ENCODE data around the gene CCDC148. TPM values are rescaled to one million over a fixed set of nuclear protein-coding genes. Genes with fewer than 3 reads are reported as not detected.

Gene CCDC148
- total RNA-seq, 3 donors from 2014 or later (not counting 1 experiment from before 2014, with no cell fraction given): not detected

GRCh38 chr2:158251356-158251755 is 205.2 kb downstream of the CCDC148 start:
- ATAC-seq (no peak), DNase-seq (no peak)
- no peaks in the 10 kb centered on the region for H3K27me3 ChIP-seq (ENCODE audit: control insufficient read depth, insufficient read depth, low read length)
- Mint-ChIP-seq H3K4me1 (no peaks in the 10 kb centered on the region), H3K9me3 (peaks cover 6 to 8% of the 10 kb centered on the region in 2 donors), H3K4me3 (no peak overlapping the region), H3K36me3 (no peaks in the 10 kb centered on the region), H3K27ac (no peak overlapping the region), H3K27me3 (ENCODE audit: low read depth in 2 of 2) (no peaks in the 10 kb centered on the region)
- no peaks in the 10 kb centered on the region for H3K36me3 ChIP-seq (ENCODE audit: control insufficient read depth, insufficient read depth, low read length)
- H3K9me3 ChIP-seq (ENCODE audit: control insufficient read depth, insufficient read depth, low read length): no peaks in the 10 kb centered on the region
- no peak for TF ChIP-seq CTCF (IDR thresholded peaks at IDR 0.05)
- WGBS (ENCODE audit: insufficient coverage): 75% methylated on average over 1 of the region's 3 CpGs
- intact Hi-C loops (cut with micrococcal nuclease): no loop called here
- H3K4me3 ChIP-seq (ENCODE audit: low read length): no peak overlapping the region
- H3K27ac ChIP-seq (ENCODE audit: low read length): no peak overlapping the region
- H3K4me1 ChIP-seq (ENCODE audit: control insufficient read depth, insufficient read depth, low read length): no peaks in the 10 kb centered on the region

- Histone ChIP-seq H3K4me3 (ENCODE audit: low read length) (no peak overlapping the region), H3K4me1 (ENCODE audit: control insufficient read depth, insufficient read depth, low read length) (no peaks in the 10 kb centered on the region), H3K36me3 (ENCODE audit: control insufficient read depth, insufficient read depth, low read length) (no peaks in the 10 kb centered on the region), H3K9me3 (ENCODE audit: control insufficient read depth, insufficient read depth, low read length) (no peaks in the 10 kb centered on the region), H3K27ac (ENCODE audit: low read length) (no peak overlapping the region), H3K27me3 (ENCODE audit: control insufficient read depth, insufficient read depth, low read length) (no peaks in the 10 kb centered on the region)
- 99% methylated on average over 4 of the region's 4 CpGs for WGBS (ENCODE audit: insufficient coverage)
- Mint-ChIP-seq H3K4me1 (no peaks in the 10 kb centered on the region), H3K9me3 (no peaks in the 10 kb centered on the region), H3K4me3 (no peak overlapping the region), H3K27ac (no peak overlapping the region), H3K27me3 (ENCODE audit: low read depth in 2 of 2) (no peaks in the 10 kb centered on the region), H3K36me3 (no peaks in the 10 kb centered on the region)
- ATAC-seq (no peak), DNase-seq (no peak)
- no peak for TF ChIP-seq CTCF (IDR thresholded peaks at IDR 0.05)
- intact Hi-C loops (cut with micrococcal nuclease): no loop called here
These were observed 213.2 kb downstream of the CCDC148 start for GRCh38 chr2:158243392-158243791.

GRCh38 chr2:158242280-158242679 is 214.3 kb downstream of the CCDC148 start:
- no peak for TF ChIP-seq CTCF (IDR thresholded peaks at IDR 0.05)
- DNase-seq (no peak), ATAC-seq (no peak)
- Histone ChIP-seq H3K27me3 (ENCODE audit: control insufficient read depth, insufficient read depth, low read length) (no peaks in the 10 kb centered on the region), H3K4me3 (ENCODE audit: low read length) (no peak overlapping the region), H3K27ac (ENCODE audit: low read length) (no peak overlapping the region), H3K36me3 (ENCODE audit: control insufficient read depth, insufficient read depth, low read length) (no peaks in the 10 kb centered on the region), H3K4me1 (ENCODE audit: control insufficient read depth, insufficient read depth, low read length) (no peaks in the 10 kb centered on the region), H3K9me3 (ENCODE audit: control insufficient read depth, insufficient read depth, low read length) (no peaks in the 10 kb centered on the region)
- no peak overlapping the region for H3K27ac Mint-ChIP-seq
- H3K27me3 Mint-ChIP-seq (ENCODE audit: low read depth in 2 of 2): no peaks in the 10 kb centered on the region
- WGBS (ENCODE audit: insufficient coverage): 79% methylated on average over 2 of the region's 2 CpGs
- no peaks in the 10 kb centered on the region for H3K9me3 Mint-ChIP-seq
- H3K36me3 Mint-ChIP-seq: no peaks in the 10 kb centered on the region
- intact Hi-C loops (cut with micrococcal nuclease): no loop called here
- no peaks in the 10 kb centered on the region for H3K4me1 Mint-ChIP-seq
- no peak overlapping the region for H3K4me3 Mint-ChIP-seq

GRCh38 chr2:158240975-158241374 is 215.6 kb downstream of the CCDC148 start:
- no peak overlapping the region for H3K4me3 ChIP-seq (ENCODE audit: low read length)
- Mint-ChIP-seq H3K4me1 (no peaks in the 10 kb centered on the region), H3K27ac (no peak overlapping the region), H3K36me3 (no peaks in the 10 kb centered on the region), H3K4me3 (no peak overlapping the region), H3K9me3 (no peaks in the 10 kb centered on the region), H3K27me3 (ENCODE audit: low read depth in 2 of 2) (no peaks in the 10 kb centered on the region)
- WGBS (ENCODE audit: insufficient coverage): 89% methylated on average over 1 of the region's 2 CpGs
- no peaks in the 10 kb centered on the region for H3K36me3 ChIP-seq (ENCODE audit: control insufficient read depth, insufficient read depth, low read length)
- no peak for TF ChIP-seq CTCF (IDR thresholded peaks at IDR 0.05)
- DNase-seq (no peak), ATAC-seq (no peak)
- intact Hi-C loops (cut with micrococcal nuclease): no loop called here
- no peaks in the 10 kb centered on the region for H3K4me1 ChIP-seq (ENCODE audit: control insufficient read depth, insufficient read depth, low read length)
- H3K27ac ChIP-seq (ENCODE audit: low read length): no peak overlapping the region
- H3K27me3 ChIP-seq (ENCODE audit: control insufficient read depth, insufficient read depth, low read length): no peaks in the 10 kb centered on the region
- no peaks in the 10 kb centered on the region for H3K9me3 ChIP-seq (ENCODE audit: control insufficient read depth, insufficient read depth, low read length)
